Right lobe of liver (tissue), 4 donors: ENCODE data around the gene PFN1.

Experiments used
- CTCF ChIP-seq, 4 donors: fragments of 200-600 bp in 3 of 4; fragments of 450-650 bp in 1 of 4; IDR thresholded peaks; one replicate each; pipeline versions ENCODE4 v1.5.1 to v1.8.0; 2016 to 2022; ENCODE audit warnings: antibody characterized with exemption in 4 of 4, mild to moderate bottlenecking in 2 of 4
- POLR2A ChIP-seq: fragments of 450-650 bp; IDR thresholded peaks from one replicate; pipeline ENCODE4 v1.6.1; 2017; ENCODE audit warnings: antibody characterized with exemption, mild to moderate bottlenecking
- donor health status: DM: no; HTN: no; CAD: no.
- donor health status: DM: no; HTN: no; CAD: no.
- donor health status: DM: no; HTN: yes; CAD: no.

- no peak for TF ChIP-seq CTCF (IDR thresholded peaks at IDR 0.05)
- TF ChIP-seq POLR2A: no peak
Observed at GRCh38 chr17:4947010-4947410, 1.3 kb downstream of the PFN1 start.
